Activated B cell treated with CpG ODN at 0.5 μM for 24 hours (primary cell): Measurements from ENCODE around the gene NUCKS1. TPM values are rescaled to one million over a fixed set of nuclear protein-coding genes. Genes with fewer than 3 reads are reported as not detected.
A peak's percentile ranks its signal among the peaks of the same experiment; 100 is the strongest.

ENCODE experiments used
- ATAC-seq: fragments of 200-7000 bp; cut with Tn5 transposase; one replicate; pipeline ENCODE4 v1.10.0; 2021; ENCODE audit warnings: low read depth, mild to moderate bottlenecking, moderate library complexity
- CTCF ChIA-PET: fragments of 350-600 bp; sonication (Branson Sonifier 250); formaldehyde crosslinking; loops from one replicate; lab custom pipeline; 2021; ENCODE audit warnings: antibody characterized with exemption; lab: Charles Lee
- POLR2A ChIA-PET: fragments of 350-600 bp; sonication (Branson Sonifier 250); formaldehyde crosslinking; loops from one replicate; lab custom pipeline; 2021; ENCODE audit warnings: antibody characterized with exemption; lab: Charles Lee
- DNase-seq: peaks from one replicate; pipeline ENCODE4 v3.0.0; 2022
- H3K27ac Mint-ChIP-seq: one replicate; pipeline ENCODE4 v1.8.0; 2020; ENCODE audit warnings: mixed read lengths
- H3K27me3 Mint-ChIP-seq: one replicate; pipeline ENCODE4 v1.8.0; 2021; ENCODE audit warnings: mixed read lengths
- H3K36me3 Mint-ChIP-seq: one replicate; pipeline ENCODE4 v1.8.0; 2021; ENCODE audit warnings: low read depth, mixed read lengths
- H3K4me1 Mint-ChIP-seq: one replicate; pipeline ENCODE4 v1.8.0; 2021; ENCODE audit warnings: mixed read lengths
- H3K4me3 Mint-ChIP-seq: one replicate; pipeline ENCODE4 v1.8.0; 2020; ENCODE audit warnings: mild to moderate bottlenecking, mixed read lengths
- H3K9me3 Mint-ChIP-seq: one replicate; pipeline ENCODE4 v1.8.0; 2020; ENCODE audit warnings: mixed read lengths
- CTCF ChIP-seq: fragments of 200-600 bp; IDR thresholded peaks from one replicate; pipeline ENCODE4 v1.8.0; 2022; ENCODE audit warnings: antibody characterized with exemption, mild to moderate bottlenecking
- intact Hi-C: fragments of 100-400 bp; cut with micrococcal nuclease; formaldehyde crosslinking; loops from one replicate; pipeline ENCODE4 v1.15.1; 2024
- total RNA-seq: library from RNA; stranded (reverse); gene quantifications from 2 replicates; pipeline ENCODE4 v1.2.3, GENCODE V29; 2022

The NUCKS1 gene
- total RNA-seq, 1 donor from 2014 or later: 113 TPM

DNA sequence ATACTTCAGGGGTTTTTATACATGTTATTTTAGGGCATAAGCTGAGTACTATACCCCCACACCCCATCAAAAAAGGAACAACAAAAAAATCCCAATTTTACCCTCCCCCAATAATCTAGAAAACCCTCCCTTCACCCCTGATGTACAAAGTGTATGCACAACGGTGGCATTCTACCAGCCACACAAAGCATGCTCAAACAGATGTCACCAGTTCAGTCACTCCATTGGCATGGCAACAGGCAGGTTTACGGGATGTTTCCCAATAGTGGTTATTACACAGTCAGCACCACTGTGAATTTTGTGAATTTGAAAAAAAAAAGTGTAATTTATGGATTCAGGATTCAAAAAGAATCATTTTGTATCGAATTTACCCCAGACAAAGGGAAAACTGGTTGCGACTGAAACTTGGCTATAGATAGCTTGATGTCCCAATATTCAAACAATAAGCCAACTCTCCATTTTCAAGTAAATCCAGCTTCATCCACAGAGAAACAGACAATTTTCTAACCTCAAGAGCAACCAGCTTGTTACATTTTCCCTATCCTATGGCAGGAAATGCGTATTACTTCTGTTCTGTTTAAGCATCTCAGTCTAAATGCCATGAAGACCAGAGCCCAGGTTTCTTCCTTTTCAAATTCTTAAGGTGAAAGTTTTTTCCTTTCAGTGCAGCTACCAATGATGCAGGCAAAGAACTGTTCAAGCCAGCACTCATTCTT, 35.6 kb downstream of the NUCKS1 start:
- H3K4me1 Mint-ChIP-seq: peaks cover 16% of the 10 kb centered on the region
- intact Hi-C loops: loop anchor here (5.0 kb wide), 2 partner anchors 33 to 403 kb away; partner anchors contain the start of gene AVPR1B
- no peak for TF ChIP-seq CTCF
- POLR2A ChIA-PET: interaction anchor here (1.1 kb wide), 1 partner anchor 60 kb away, joined by 4 read pairs; no protein-coding TSS in a partner anchor
- CTCF ChIA-PET: interaction anchor here (0.8 to 16.4 kb wide), 8 partner anchors 24 to 263 kb away, joined by 3 to 628 read pairs (median 4); no protein-coding TSS in a partner anchor
- no peak overlapping the region for H3K27ac Mint-ChIP-seq
- ATAC-seq (no peak), DNase-seq (no peak)
- H3K27me3 Mint-ChIP-seq: no peaks in the 10 kb centered on the region
- peaks cover 50% of the 10 kb centered on the region for H3K36me3 Mint-ChIP-seq
- no peaks in the 10 kb centered on the region for H3K9me3 Mint-ChIP-seq
- no peak overlapping the region for H3K4me3 Mint-ChIP-seq

GRCh38 chr1:205711105-205712048, 38.6 kb downstream of the NUCKS1 start:
- Mint-ChIP-seq H3K4me1 (peaks cover 23% of the 10 kb centered on the region), H3K27ac (peak overlapping the region; percentile 9), H3K4me3 (no peak overlapping the region), H3K27me3 (no peaks in the 10 kb centered on the region), H3K36me3 (peaks cover 28% of the 10 kb centered on the region), H3K9me3 (no peaks in the 10 kb centered on the region)
- ChIA-PET POLR2A (interaction anchor here (0.6 to 3.7 kb wide), 10 partner anchors 37 to 266 kb away, joined by 3 to 40 read pairs (median 4); partner anchors contain the start of gene RAB29), CTCF (interaction anchor here (0.7 to 16.4 kb wide), 25 partner anchors 10 to 266 kb away, joined by 3 to 628 read pairs (median 5); partner anchors contain the start of genes ELK4, RAB29 and SLC45A3)
- DNase-seq: no peak
- ATAC-seq: peak; percentile 91
- intact Hi-C loops: loop anchor here (1.0 to 5.0 kb wide), 7 partner anchors 36 to 406 kb away; partner anchors contain the start of gene AVPR1B
- peak; percentile 46 for TF ChIP-seq CTCF

GRCh38 chr1:205710201-205711062, 39.5 kb downstream of the NUCKS1 start:
- no peak for TF ChIP-seq CTCF
- Mint-ChIP-seq H3K36me3 (peaks cover 18% of the 10 kb centered on the region), H3K27ac (no peak overlapping the region), H3K4me3 (no peak overlapping the region), H3K4me1 (peaks cover 20% of the 10 kb centered on the region), H3K27me3 (no peaks in the 10 kb centered on the region), H3K9me3 (no peaks in the 10 kb centered on the region)
- ChIA-PET CTCF (interaction anchor here (0.9 to 16.4 kb wide), 14 partner anchors 15 to 267 kb away, joined by 3 to 628 read pairs (median 8); partner anchors contain the start of genes ELK4 and SLC45A3), POLR2A (interaction anchor here (0.6 to 3.7 kb wide), 8 partner anchors 38 to 76 kb away, joined by 3 to 40 read pairs (median 4); partner anchors contain the start of gene RAB29)
- intact Hi-C loops: loop anchor here (1.0 to 5.0 kb wide), 7 partner anchors 37 to 407 kb away; partner anchors contain the start of gene AVPR1B
- no peak for DNase-seq
- ATAC-seq: no peak

DNA sequence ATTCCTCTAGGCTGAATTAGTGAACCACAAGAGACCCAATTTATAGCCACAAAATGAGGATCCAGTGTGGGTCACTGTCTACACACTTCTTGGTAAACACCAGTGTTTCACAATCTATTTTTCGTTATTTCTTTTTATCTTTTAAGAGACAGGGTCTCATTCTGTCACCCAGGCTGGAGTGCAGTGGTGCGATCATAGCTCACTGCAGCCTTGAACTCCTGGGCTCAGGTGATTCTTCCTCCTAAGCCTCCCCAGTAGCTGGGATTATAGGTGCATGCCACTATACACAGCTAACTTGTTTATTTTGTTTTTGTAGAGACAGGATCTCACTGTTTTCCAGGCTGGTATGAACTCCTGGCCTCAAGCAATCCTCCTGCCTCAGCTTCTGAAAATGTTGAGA, 40.3 kb downstream of the NUCKS1 start:
- POLR2A ChIA-PET: interaction anchor here (1.3 to 3.7 kb wide), 3 partner anchors 40 to 51 kb away, joined by 3 to 40 read pairs (median 4); no protein-coding TSS in a partner anchor
- DNase-seq (no peak), ATAC-seq (no peak)
- intact Hi-C loops: loop anchor here (5.0 kb wide), 2 partner anchors 38 to 408 kb away; partner anchors contain the start of gene AVPR1B
- Mint-ChIP-seq H3K4me3 (no peak overlapping the region), H3K9me3 (no peaks in the 10 kb centered on the region), H3K36me3 (peaks cover 10% of the 10 kb centered on the region), H3K4me1 (peaks cover 28% of the 10 kb centered on the region), H3K27me3 (no peaks in the 10 kb centered on the region), H3K27ac (no peak overlapping the region)
- CTCF ChIA-PET: interaction anchor here (1.1 to 16.4 kb wide), 9 partner anchors 16 to 268 kb away, joined by 3 to 628 read pairs (median 17); partner anchors contain the start of genes ELK4 and SLC45A3
- TF ChIP-seq CTCF: no peak
